ENCODE measurements around the gene RIT1.

Gene RIT1

GRCh38 chr1:155929057-155929456 is 17.9 kb upstream of the RIT1 start:
- Histone ChIP-seq H3K27ac (ENCODE audit: insufficient read depth in 1 of 2, low read depth in 1 of 2, low read length in 2 of 2, poor library complexity in 1 of 2, severe bottlenecking in 2 of 2) (no peak overlapping the region), H3K4me1 (ENCODE audit: control extremely low read depth in 1 of 4, control insufficient read depth in 4 of 4, insufficient read depth in 4 of 4, low read length in 3 of 4) (peaks cover 2 to 27% (median 23%) of the 10 kb centered on the region in 4 experiments), H3K9me3 (ENCODE audit: control extremely low read depth in 1 of 5, control insufficient read depth in 4 of 5, insufficient read depth in 2 of 5, low read depth in 1 of 5, low read length in 4 of 5) (no peaks in the 10 kb centered on the region), H3K36me3 (ENCODE audit: control insufficient read depth in 4 of 4, insufficient read depth in 4 of 4, low read length in 3 of 4) (peaks cover 34 to 77% (median 58%) of the 10 kb centered on the region in 4 experiments), H3K27me3 (replicated peaks in 2 of 5; ENCODE audit: control insufficient read depth in 4 of 5, insufficient read depth in 5 of 5, low read length in 4 of 5) (no peaks in the 10 kb centered on the region), H3K4me3 (ENCODE audit: control insufficient read depth in 1 of 7, extremely low read depth in 1 of 7, insufficient read depth in 4 of 7, low read depth in 2 of 7, low read length in 6 of 7) (no peak overlapping the region)
- ChIA-PET POLR2A (no interaction called here), CTCF (interaction anchor here (1.6 kb wide), 1 partner anchor 68 kb away, joined by 4 read pairs; no protein-coding TSS in a partner anchor)
- DNase-seq = no peak
- 100% methylated on average over 2 of the region's 5 CpGs for WGBS (ENCODE audit: insufficient coverage)

DNA sequence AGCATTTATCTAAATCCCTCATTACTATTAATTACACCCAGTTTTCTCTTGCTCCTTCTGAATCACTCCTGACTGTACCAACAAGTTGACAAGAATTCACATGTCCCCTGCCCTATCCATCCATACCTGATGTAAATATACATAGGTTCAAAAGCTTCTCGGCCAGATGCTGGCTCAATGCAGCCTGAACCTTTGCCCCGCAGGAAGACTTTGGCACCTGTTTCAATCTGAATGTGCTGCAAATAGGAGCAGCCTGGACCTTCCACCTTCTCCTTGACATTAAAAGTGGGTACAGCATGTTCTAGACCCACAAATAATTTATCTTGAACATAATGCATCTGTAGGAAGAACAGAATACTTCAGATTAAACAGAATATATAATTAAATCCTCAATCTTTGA is 14.4 kb upstream of the RIT1 start:
- POLR2A ChIA-PET = interaction anchor here (0.6 kb wide), 1 partner anchor 324 kb away, joined by 3 read pairs; no protein-coding TSS in a partner anchor
- 100% methylated on average over 2 of the region's 2 CpGs for WGBS (ENCODE audit: insufficient coverage)
- no peak overlapping the region for H3K27ac ChIP-seq (ENCODE audit: insufficient read depth in 1 of 2, low read depth in 1 of 2, low read length in 2 of 2, poor library complexity in 1 of 2, severe bottlenecking in 2 of 2)
- CTCF ChIA-PET = no interaction called here
- H3K27me3 ChIP-seq (replicated peaks in 2 of 5; ENCODE audit: control insufficient read depth in 4 of 5, insufficient read depth in 5 of 5, low read length in 4 of 5) = no peaks in the 10 kb centered on the region
- no peaks in the 10 kb centered on the region for H3K4me1 ChIP-seq (ENCODE audit: control extremely low read depth in 1 of 4, control insufficient read depth in 4 of 4, insufficient read depth in 4 of 4, low read length in 3 of 4)
- no peaks in the 10 kb centered on the region for H3K9me3 ChIP-seq (ENCODE audit: control extremely low read depth in 1 of 5, control insufficient read depth in 4 of 5, insufficient read depth in 2 of 5, low read depth in 1 of 5, low read length in 4 of 5)
- peaks cover 43 to 88% (median 66%) of the 10 kb centered on the region in 4 experiments for H3K36me3 ChIP-seq (ENCODE audit: control insufficient read depth in 4 of 4, insufficient read depth in 4 of 4, low read length in 3 of 4)
- H3K4me3 ChIP-seq (ENCODE audit: control insufficient read depth in 1 of 7, extremely low read depth in 1 of 7, insufficient read depth in 4 of 7, low read depth in 2 of 7, low read length in 6 of 7) = no peak overlapping the region
- no peak for DNase-seq

GRCh38 chr1:155920717-155921116 is 9.6 kb upstream of the RIT1 start:
- Histone ChIP-seq H3K27ac (ENCODE audit: insufficient read depth in 1 of 2, low read depth in 1 of 2, low read length in 2 of 2, poor library complexity in 1 of 2, severe bottlenecking in 2 of 2) (no peak overlapping the region), H3K4me1 (ENCODE audit: control extremely low read depth in 1 of 4, control insufficient read depth in 4 of 4, insufficient read depth in 4 of 4, low read length in 3 of 4) (no peaks in the 10 kb centered on the region), H3K27me3 (replicated peaks in 2 of 5; ENCODE audit: control insufficient read depth in 4 of 5, insufficient read depth in 5 of 5, low read length in 4 of 5) (no peaks in the 10 kb centered on the region), H3K36me3 (ENCODE audit: control insufficient read depth in 4 of 4, insufficient read depth in 4 of 4, low read length in 3 of 4) (peaks cover 34 to 87% (median 60%) of the 10 kb centered on the region in 4 experiments), H3K9me3 (ENCODE audit: control extremely low read depth in 1 of 5, control insufficient read depth in 4 of 5, insufficient read depth in 2 of 5, low read depth in 1 of 5, low read length in 4 of 5) (no peaks in the 10 kb centered on the region), H3K4me3 (ENCODE audit: control insufficient read depth in 1 of 7, extremely low read depth in 1 of 7, insufficient read depth in 4 of 7, low read depth in 2 of 7, low read length in 6 of 7) (no peak overlapping the region)
- CTCF ChIA-PET = interaction anchor here (1.6 kb wide), 1 partner anchor 17 kb away, joined by 9 read pairs; no protein-coding TSS in a partner anchor
- POLR2A ChIA-PET = no interaction called here
- no peak for DNase-seq
- 90% methylated on average over 2 of the region's 3 CpGs for WGBS (ENCODE audit: insufficient coverage)

- Histone ChIP-seq H3K36me3 (ENCODE audit: control insufficient read depth in 4 of 4, insufficient read depth in 4 of 4, low read length in 3 of 4) (peaks cover 32 to 90% (median 57%) of the 10 kb centered on the region in 4 experiments), H3K9me3 (ENCODE audit: control extremely low read depth in 1 of 5, control insufficient read depth in 4 of 5, insufficient read depth in 2 of 5, low read depth in 1 of 5, low read length in 4 of 5) (no peaks in the 10 kb centered on the region), H3K4me1 (ENCODE audit: control extremely low read depth in 1 of 4, control insufficient read depth in 4 of 4, insufficient read depth in 4 of 4, low read length in 3 of 4) (no peaks in the 10 kb centered on the region), H3K4me3 (ENCODE audit: control insufficient read depth in 1 of 7, extremely low read depth in 1 of 7, insufficient read depth in 4 of 7, low read depth in 2 of 7, low read length in 6 of 7) (no peak overlapping the region), H3K27ac (ENCODE audit: insufficient read depth in 1 of 2, low read depth in 1 of 2, low read length in 2 of 2, poor library complexity in 1 of 2, severe bottlenecking in 2 of 2) (no peak overlapping the region), H3K27me3 (replicated peaks in 2 of 5; ENCODE audit: control insufficient read depth in 4 of 5, insufficient read depth in 5 of 5, low read length in 4 of 5) (no peaks in the 10 kb centered on the region)
- 100% methylated on average over 1 of the region's 2 CpGs for WGBS (ENCODE audit: insufficient coverage)
- CTCF ChIA-PET = interaction anchor here (1.1 to 1.3 kb wide), 2 partner anchors 14 to 70 kb away, joined by 3 read pairs; partner anchors contain the start of gene KHDC4
- DNase-seq = no peak
- POLR2A ChIA-PET = interaction anchor here (1.1 kb wide), 1 partner anchor 15 kb away, joined by 3 read pairs; the partner anchor contains the start of gene KHDC4
Measured at GRCh38 chr1:155919801-155920200, 8.7 kb upstream of the RIT1 start.

DNA sequence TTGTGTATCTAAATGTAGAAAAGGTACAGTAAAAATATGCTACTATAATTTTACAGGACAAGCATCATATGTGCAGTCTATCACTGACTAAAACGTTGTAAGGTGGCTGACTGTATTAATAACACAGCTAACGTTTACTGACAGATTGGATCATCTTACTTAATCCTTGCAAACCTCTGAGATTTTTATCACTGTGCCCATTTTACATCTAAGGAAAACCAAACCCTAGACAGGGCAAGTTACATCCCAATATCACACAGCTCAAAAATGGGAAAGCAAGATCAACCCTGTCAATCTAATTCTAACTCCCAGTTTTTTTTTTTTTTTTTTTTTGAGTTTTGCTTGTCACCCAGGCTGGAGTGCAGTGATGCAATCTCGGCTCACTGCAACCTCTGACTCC is 7.5 kb upstream of the RIT1 start:
- no peaks in the 10 kb centered on the region for H3K27me3 ChIP-seq (replicated peaks in 2 of 5; ENCODE audit: control insufficient read depth in 4 of 5, insufficient read depth in 5 of 5, low read length in 4 of 5)
- WGBS (ENCODE audit: insufficient coverage) = 100% methylated on average over 2 of the region's 3 CpGs
- ChIA-PET CTCF (interaction anchor here (1.1 to 1.3 kb wide), 2 partner anchors 15 to 71 kb away, joined by 3 read pairs; partner anchors contain the start of gene KHDC4), POLR2A (interaction anchor here (0.6 to 0.8 kb wide), 2 partner anchors 8 to 9 kb away, joined by 3 read pairs; no protein-coding TSS in a partner anchor)
- H3K9me3 ChIP-seq (ENCODE audit: control extremely low read depth in 1 of 5, control insufficient read depth in 4 of 5, insufficient read depth in 2 of 5, low read depth in 1 of 5, low read length in 4 of 5) = no peaks in the 10 kb centered on the region
- H3K36me3 ChIP-seq (ENCODE audit: control insufficient read depth in 4 of 4, insufficient read depth in 4 of 4, low read length in 3 of 4) = peaks cover 30 to 90% (median 61%) of the 10 kb centered on the region in 4 experiments
- H3K4me1 ChIP-seq (ENCODE audit: control extremely low read depth in 1 of 4, control insufficient read depth in 4 of 4, insufficient read depth in 4 of 4, low read length in 3 of 4) = no peaks in the 10 kb centered on the region
- DNase-seq = no peak
- H3K4me3 ChIP-seq (ENCODE audit: control insufficient read depth in 1 of 7, extremely low read depth in 1 of 7, insufficient read depth in 4 of 7, low read depth in 2 of 7, low read length in 6 of 7) = no peak overlapping the region
- H3K27ac ChIP-seq (ENCODE audit: insufficient read depth in 1 of 2, low read depth in 1 of 2, low read length in 2 of 2, poor library complexity in 1 of 2, severe bottlenecking in 2 of 2) = no peak overlapping the region

- Histone ChIP-seq H3K4me3 (ENCODE audit: control insufficient read depth in 1 of 7, extremely low read depth in 1 of 7, insufficient read depth in 4 of 7, low read depth in 2 of 7, low read length in 6 of 7) (no peak overlapping the region), H3K27me3 (replicated peaks in 2 of 5; ENCODE audit: control insufficient read depth in 4 of 5, insufficient read depth in 5 of 5, low read length in 4 of 5) (no peaks in the 10 kb centered on the region), H3K9me3 (ENCODE audit: control extremely low read depth in 1 of 5, control insufficient read depth in 4 of 5, insufficient read depth in 2 of 5, low read depth in 1 of 5, low read length in 4 of 5) (no peaks in the 10 kb centered on the region), H3K27ac (ENCODE audit: insufficient read depth in 1 of 2, low read depth in 1 of 2, low read length in 2 of 2, poor library complexity in 1 of 2, severe bottlenecking in 2 of 2) (no peak overlapping the region), H3K36me3 (ENCODE audit: control insufficient read depth in 4 of 4, insufficient read depth in 4 of 4, low read length in 3 of 4) (peaks cover 22 to 72% (median 43%) of the 10 kb centered on the region in 4 experiments), H3K4me1 (ENCODE audit: control extremely low read depth in 1 of 4, control insufficient read depth in 4 of 4, insufficient read depth in 4 of 4, low read length in 3 of 4) (peaks cover 10 to 22% (median 18%) of the 10 kb centered on the region in 4 experiments)
- POLR2A ChIA-PET = no interaction called here
- CTCF ChIA-PET = no interaction called here
- no peak for DNase-seq
- no CpG with 5 or more reads among the region's 6 CpGs for WGBS (ENCODE audit: insufficient coverage)
Measured at GRCh38 chr1:155913969-155914757, 3.0 kb upstream of the RIT1 start.

DNA sequence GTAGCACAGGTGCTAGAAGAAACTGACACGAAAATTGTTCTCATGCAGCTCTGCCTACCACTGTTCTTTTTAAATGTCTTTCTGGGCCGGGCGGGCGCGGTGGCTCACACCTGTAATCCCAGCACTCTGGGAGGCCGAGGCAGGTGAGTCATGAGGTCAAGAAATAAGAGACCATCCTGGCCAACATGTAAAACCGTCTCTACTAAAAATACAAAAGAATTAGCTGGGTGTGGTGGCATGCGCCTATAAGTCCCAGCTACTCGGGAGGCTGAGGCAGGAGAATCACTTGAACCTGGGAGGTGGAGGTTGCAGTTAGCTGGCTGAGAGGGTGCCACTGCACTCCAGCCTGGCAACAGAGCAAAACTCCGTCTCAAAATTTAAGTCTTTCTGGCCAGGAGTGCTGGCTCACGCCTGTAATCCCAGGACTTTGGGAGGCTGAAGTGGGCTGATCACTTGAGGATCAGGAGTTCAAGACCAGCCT is 947 bp upstream of the RIT1 start:
- WGBS (ENCODE audit: insufficient coverage) = 100% methylated on average over 9 of the region's 11 CpGs

More for the DNA sequence above, 947 bp upstream of the RIT1 start:
- no peaks in the 10 kb centered on the region for H3K9me3 ChIP-seq (ENCODE audit: control extremely low read depth in 1 of 5, control insufficient read depth in 4 of 5, insufficient read depth in 2 of 5, low read depth in 1 of 5, low read length in 4 of 5)
- ChIA-PET CTCF (interaction anchor here (0.7 to 1.1 kb wide), 2 partner anchors 76 to 154 kb away, joined by 3 read pairs; no protein-coding TSS in a partner anchor), POLR2A (no interaction called here)
- H3K4me3 ChIP-seq (ENCODE audit: control insufficient read depth in 1 of 7, extremely low read depth in 1 of 7, insufficient read depth in 4 of 7, low read depth in 2 of 7, low read length in 6 of 7) = peak overlapping the region in 1 of 7 experiments; percentile 82
- H3K27me3 ChIP-seq (replicated peaks in 2 of 5; ENCODE audit: control insufficient read depth in 4 of 5, insufficient read depth in 5 of 5, low read length in 4 of 5) = no peaks in the 10 kb centered on the region
- peaks cover 10 to 22% (median 18%) of the 10 kb centered on the region in 4 experiments for H3K4me1 ChIP-seq (ENCODE audit: control extremely low read depth in 1 of 4, control insufficient read depth in 4 of 4, insufficient read depth in 4 of 4, low read length in 3 of 4)
- DNase-seq = no peak
- peak overlapping the region; percentile 74 to 87 for H3K27ac ChIP-seq (ENCODE audit: insufficient read depth in 1 of 2, low read depth in 1 of 2, low read length in 2 of 2, poor library complexity in 1 of 2, severe bottlenecking in 2 of 2)
- H3K36me3 ChIP-seq (ENCODE audit: control insufficient read depth in 4 of 4, insufficient read depth in 4 of 4, low read length in 3 of 4) = peaks cover 13 to 67% (median 38%) of the 10 kb centered on the region in 4 experiments
